ENCODE results near the gene GIMAP2. TPM values are rescaled to one million over a fixed set of nuclear protein-coding genes. Genes with fewer than 3 reads are reported as not detected.
"Not testable (repeated sequence)": the region's sequence is repeated elsewhere in the genome, so short reads cannot be mapped to it uniquely, and the experiment has no call there.

GIMAP2 gene
- polyA plus RNA-seq (2013, experiment 1 of 2; ENCODE audit: insufficient read length), result 0.78 TPM
- 0.77 TPM for polyA plus RNA-seq (2013, experiment 2 of 2; ENCODE audit: insufficient read length)

DNA sequence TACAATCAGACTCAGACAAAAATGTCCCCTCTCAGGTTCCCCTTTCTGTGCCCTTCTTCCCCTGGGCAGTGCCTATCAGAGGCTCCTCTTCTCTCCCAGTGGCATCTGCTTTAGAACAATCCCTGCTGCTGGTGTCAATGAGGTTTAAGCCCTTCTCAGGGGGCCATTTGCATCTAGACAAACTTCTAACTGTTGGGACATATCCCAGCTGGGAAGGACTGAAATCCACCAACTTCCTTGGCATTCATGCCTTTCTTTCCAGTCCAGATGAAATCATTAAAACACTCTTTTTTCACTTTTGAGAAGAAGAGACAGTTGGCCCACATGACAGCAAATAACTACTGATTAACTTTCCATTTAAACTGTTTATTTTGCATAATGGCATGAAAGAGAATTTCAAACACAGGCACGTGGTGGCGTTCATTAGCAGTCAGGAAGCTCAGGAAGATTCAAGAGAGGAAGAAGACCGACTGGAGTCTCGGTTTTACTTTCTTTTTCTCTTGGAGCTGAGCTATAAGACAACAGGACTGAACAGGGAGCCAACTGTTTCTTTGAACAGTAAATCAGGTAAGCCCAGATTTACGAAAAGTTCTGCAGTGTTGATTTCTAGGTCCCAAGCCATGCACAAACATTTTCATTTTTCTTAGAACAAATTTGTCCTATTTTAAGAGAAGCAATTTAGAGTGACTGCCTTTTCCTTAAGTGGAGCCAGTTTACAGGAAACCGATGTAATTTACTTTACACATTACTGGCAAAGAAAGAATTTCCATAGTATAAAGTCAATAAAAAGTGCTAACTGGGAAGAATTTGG lies at the start of gene GIMAP2:
GIMAP2 (plus strand) TSS at position 488 of the 811 bp plus-strand sequence. CDS start 1,354 bp downstream, outside the sequence.
- peak; percentile 13 for DNase-seq

GRCh38 chr7:150641854-150642253 lies 43.7 kb upstream of the GIMAP2 start:
- no peak for DNase-seq

- DNase-seq, result no peak
Observed at GRCh38 chr7:150642926-150643325, 42.6 kb upstream of the GIMAP2 start.

GRCh38 chr7:150645259-150646020 lies 40.1 kb upstream of the GIMAP2 start:
- DNase-seq, result no peak

GRCh38 chr7:150648353-150649079 lies 37.0 kb upstream of the GIMAP2 start:
- DNase-seq, result no peak

GRCh38 chr7:150649080-150649385 lies 36.5 kb upstream of the GIMAP2 start:
- no peak for DNase-seq

- DNase-seq, result no peak
Observed at GRCh38 chr7:150654692-150655091, 30.8 kb upstream of the GIMAP2 start.

- DNase-seq, result no peak
Observed at GRCh38 chr7:150656047-150656446, 29.5 kb upstream of the GIMAP2 start.

DNA sequence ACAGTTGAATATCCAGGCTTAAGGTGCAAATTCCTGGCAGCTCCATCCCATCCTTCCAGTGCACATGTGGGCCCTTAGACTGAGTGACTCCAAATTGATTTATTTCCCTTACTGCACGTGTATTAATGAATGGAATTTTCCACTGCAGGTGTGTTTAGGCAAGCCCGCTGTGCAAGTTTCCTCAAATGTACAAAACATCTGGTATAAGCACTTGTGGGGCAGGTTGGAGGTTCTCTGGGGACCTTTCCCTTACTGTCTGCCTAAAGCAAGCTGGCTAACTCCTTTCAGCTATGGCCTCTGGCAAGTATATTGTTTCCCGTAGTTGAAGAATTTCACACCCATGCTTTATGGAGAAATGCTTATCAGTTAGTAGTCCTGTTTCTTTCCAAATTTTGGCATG lies 28.0 kb upstream of the GIMAP2 start:
- no peak for DNase-seq

DNA sequence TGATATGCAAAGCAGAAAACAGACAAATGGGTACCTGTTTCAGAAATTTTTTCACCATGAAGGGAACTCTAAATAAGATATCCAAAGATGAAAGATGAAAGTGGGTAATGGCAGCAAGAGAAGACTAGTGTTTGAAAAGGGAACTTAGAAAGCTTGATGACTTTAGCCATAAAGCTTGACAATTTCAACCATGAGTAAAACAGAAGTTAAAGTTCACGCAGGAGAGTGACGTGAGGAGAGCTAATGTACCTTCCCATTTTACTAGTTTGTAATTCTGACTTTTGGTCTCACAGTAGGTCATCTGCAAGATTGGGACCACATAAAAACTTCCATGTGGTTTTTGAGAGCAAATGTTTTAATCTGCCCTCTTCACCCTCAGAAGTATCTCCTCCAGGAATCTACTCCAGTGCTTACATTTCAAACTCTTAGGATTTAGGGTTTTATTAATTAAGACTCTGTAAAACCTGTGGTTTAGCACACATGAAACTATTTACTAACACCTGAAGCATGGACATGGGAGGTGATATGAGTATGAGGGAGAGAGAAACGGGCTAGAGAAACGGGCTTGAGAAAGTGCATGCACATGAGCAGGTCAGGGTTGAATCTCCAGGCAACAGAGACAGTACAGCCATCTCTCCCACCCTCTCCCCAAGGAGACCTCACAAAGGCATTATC lies 24.4 kb upstream of the GIMAP2 start:
- DNase-seq, result no peak

GRCh38 chr7:150662821-150663220 lies 22.7 kb upstream of the GIMAP2 start:
- DNase-seq, result not testable (repeated sequence)

GRCh38 chr7:150663802-150664494 lies 21.6 kb upstream of the GIMAP2 start:
- no peak for DNase-seq

DNA sequence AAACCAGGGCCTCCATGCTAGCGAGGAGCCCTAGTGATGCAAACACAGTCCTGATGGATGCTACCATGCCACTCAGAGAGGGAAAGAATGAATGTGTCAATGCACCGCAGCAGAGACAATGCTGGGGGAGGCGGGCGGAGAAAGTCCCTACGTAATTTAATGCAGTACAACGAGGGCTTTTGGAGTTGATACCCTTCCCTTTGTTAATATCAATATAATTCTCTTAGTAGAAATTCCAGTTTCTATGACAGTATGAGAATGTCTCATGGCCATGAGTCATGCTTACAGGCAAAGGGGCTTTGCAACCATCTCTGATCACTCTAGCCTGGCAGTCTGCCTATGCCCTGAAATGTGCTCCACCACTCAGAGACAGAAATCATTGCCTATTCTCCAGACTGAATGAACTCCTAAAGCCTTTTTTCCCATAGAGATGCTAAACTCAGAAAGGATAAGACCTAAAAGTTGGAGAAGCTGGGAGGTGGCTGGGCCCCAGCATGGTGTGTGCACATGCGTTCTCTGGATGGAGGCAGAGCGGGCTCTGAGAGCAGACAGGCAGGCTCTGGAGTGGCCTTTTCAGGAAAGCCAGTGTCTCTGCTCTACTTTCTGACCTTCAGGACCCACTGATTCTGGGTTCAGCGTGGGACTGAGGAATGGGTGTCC lies 20.3 kb upstream of the GIMAP2 start:
- no peak for DNase-seq

- DNase-seq, result no peak
Observed at GRCh38 chr7:150665896-150666295, 19.6 kb upstream of the GIMAP2 start.

DNA sequence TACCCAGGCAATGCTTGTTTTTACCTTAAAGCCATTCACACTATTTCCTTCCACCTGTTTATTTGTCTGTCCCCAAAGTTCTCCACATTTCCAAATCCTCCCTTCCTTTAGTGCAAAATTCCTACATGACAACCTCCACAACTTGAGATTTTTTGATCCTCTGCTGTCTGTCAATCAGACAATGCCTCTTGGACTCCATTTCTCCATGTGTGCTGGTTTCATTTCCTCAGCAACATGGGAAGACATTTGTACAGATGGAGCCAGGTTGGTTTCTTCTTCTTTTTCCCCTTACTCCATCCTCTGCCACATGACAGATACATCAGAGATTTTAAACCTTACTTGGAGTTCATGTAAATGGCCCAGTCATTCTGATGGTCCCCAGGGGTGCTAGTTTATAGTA lies 19.1 kb upstream of the GIMAP2 start:
- DNase-seq, result no peak

DNA sequence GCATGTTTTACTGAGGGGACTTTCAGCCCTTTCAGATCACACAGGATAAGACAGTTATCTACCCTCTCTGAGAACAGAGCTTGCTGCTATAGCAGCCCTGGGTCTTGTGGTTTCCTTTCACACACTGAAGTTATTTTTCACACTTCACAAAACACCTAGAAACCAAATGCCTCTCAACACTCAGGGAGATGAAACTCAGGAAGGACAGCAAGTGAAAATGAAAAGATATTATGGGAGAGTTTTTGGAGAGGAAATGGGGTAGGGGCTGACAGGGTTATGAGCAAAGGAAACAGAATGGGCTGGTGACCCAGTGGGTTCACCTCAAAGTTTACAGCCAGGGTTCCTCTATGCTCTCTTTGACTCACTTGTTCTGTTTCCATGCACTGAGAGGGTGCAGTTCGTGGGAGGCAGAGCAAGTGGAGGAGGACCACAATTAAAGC lies 17.0 kb upstream of the GIMAP2 start:
- no peak for DNase-seq

GRCh38 chr7:150668977-150669376 lies 16.5 kb upstream of the GIMAP2 start:
- DNase-seq, result no peak

DNA sequence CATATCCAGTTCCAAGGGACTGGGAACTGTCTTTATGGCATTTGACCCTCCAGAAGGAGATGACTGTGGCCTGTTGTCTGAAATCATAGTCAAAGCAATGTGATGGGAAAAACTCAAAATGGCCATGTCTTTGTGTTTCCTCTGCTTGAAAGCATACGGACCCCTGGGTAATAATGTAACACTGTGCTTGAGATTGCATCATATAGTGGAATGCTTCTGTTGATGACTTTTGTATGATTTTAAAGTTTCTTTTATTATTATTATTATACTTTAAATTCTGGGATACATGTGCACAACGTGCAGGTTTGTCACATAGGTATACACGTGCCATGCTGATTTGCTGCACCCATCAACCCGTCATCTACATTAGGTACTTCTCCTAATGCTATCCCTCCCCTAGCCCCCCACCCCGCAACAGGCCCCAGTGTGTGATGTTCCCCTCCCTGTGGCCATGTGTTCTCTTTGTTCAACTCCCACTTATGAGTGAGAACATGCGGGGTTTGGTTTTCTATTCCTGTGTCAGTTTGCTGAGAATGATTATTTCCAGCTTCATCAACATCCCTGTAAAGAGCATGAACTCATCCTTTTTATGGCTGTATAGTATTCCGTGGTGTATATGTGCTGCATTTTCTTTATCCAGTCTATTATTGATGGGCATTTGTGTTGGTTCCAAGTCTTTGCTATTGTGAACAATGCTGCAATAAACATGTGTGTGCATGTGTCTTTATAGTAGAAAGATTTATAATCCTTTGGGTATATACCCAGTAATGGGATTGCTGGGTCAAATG lies 13.5 kb upstream of the GIMAP2 start:
- DNase-seq, result not testable (repeated sequence)

DNA sequence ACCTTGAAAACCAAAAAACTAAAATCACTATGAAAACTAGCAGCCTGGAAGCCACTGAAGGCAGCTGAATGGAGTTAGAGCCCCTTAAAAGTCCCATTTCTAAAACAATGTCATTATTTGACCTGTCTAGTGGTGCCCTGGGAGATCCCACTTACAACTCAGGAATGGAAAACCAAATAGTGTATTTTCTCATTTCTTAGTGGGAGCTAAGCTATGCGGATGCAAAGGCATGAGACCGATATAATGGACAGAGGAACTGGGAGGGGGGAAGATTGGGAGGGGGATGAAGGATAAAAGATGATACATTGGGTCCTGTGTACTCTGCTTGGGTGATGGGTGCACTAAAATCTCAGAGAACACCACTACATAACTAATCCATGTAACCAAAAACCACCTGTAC lies 9.8 kb upstream of the GIMAP2 start:
- DNase-seq, result no peak

- DNase-seq, result not testable (repeated sequence)
Observed at GRCh38 chr7:150676276-150676675, 9.2 kb upstream of the GIMAP2 start.
